ENCODE data around the gene TIAM1. TPM values are rescaled to one million over a fixed set of nuclear protein-coding genes. Genes with fewer than 3 reads are reported as not detected.
A peak's percentile ranks its signal among the peaks of the same experiment; 100 is the strongest.

Gene TIAM1
- total RNA-seq, 1 donor = 16.3 TPM

- no peak for TF ChIP-seq CTCF (IDR thresholded peaks at IDR 0.05; ENCODE audit: extremely low read depth, low read depth, low read length)
- Histone ChIP-seq H3K27me3 (ENCODE audit: insufficient read depth, low read length) (no peaks in the 10 kb centered on the region), H3K79me2 (ENCODE audit: insufficient read depth, low read length) (no peaks in the 10 kb centered on the region), H3K27ac (ENCODE audit: low read depth, low read length) (no peak overlapping the region), H4K20me1 (ENCODE audit: insufficient read depth, low read length) (no peaks in the 10 kb centered on the region), H3K36me3 (ENCODE audit: insufficient read depth, low read length) (no peaks in the 10 kb centered on the region), H3K4me3 (ENCODE audit: insufficient read depth, low read length) (peak overlapping the region; percentile 49), H2AFZ (ENCODE audit: low read length) (peak overlapping the region; percentile 17), H3K9me3 (ENCODE audit: low read depth, low read length) (no peaks in the 10 kb centered on the region), H3K4me1 (ENCODE audit: insufficient read depth, low read length) (peaks cover 27% of the 10 kb centered on the region), H3K4me2 (ENCODE audit: insufficient read depth, low read length) (peak overlapping the region; percentile 75)
- no peak for DNase-seq (ENCODE audit: insufficient read length, low spot score, missing footprints)
Observed at GRCh38 chr21:31218830-31219608, 125.0 kb downstream of the TIAM1 start.

GRCh38 chr21:31216206-31216605 lies 127.9 kb downstream of the TIAM1 start:
- Histone ChIP-seq H3K4me1 (ENCODE audit: insufficient read depth, low read length) (peaks cover 20% of the 10 kb centered on the region), H3K4me3 (ENCODE audit: insufficient read depth, low read length) (no peak overlapping the region), H4K20me1 (ENCODE audit: insufficient read depth, low read length) (no peaks in the 10 kb centered on the region), H3K27ac (ENCODE audit: low read depth, low read length) (no peak overlapping the region), H3K79me2 (ENCODE audit: insufficient read depth, low read length) (no peaks in the 10 kb centered on the region), H3K27me3 (ENCODE audit: insufficient read depth, low read length) (no peaks in the 10 kb centered on the region), H2AFZ (ENCODE audit: low read length) (no peak overlapping the region), H3K4me2 (ENCODE audit: insufficient read depth, low read length) (no peak overlapping the region), H3K36me3 (ENCODE audit: insufficient read depth, low read length) (no peaks in the 10 kb centered on the region), H3K9me3 (ENCODE audit: low read depth, low read length) (no peaks in the 10 kb centered on the region)
- TF ChIP-seq CTCF (IDR thresholded peaks at IDR 0.05; ENCODE audit: extremely low read depth, low read depth, low read length) = no peak
- no peak for DNase-seq (ENCODE audit: insufficient read length, low spot score, missing footprints)

GRCh38 chr21:31213787-31214186 lies 130.3 kb downstream of the TIAM1 start:
- no peak for DNase-seq (ENCODE audit: insufficient read length, low spot score, missing footprints)
- Histone ChIP-seq H3K27ac (ENCODE audit: low read depth, low read length) (no peak overlapping the region), H3K36me3 (ENCODE audit: insufficient read depth, low read length) (no peaks in the 10 kb centered on the region), H3K9me3 (ENCODE audit: low read depth, low read length) (no peaks in the 10 kb centered on the region), H3K4me1 (ENCODE audit: insufficient read depth, low read length) (peaks cover 1% of the 10 kb centered on the region), H3K4me3 (ENCODE audit: insufficient read depth, low read length) (no peak overlapping the region), H3K27me3 (ENCODE audit: insufficient read depth, low read length) (no peaks in the 10 kb centered on the region), H2AFZ (ENCODE audit: low read length) (no peak overlapping the region), H3K4me2 (ENCODE audit: insufficient read depth, low read length) (no peak overlapping the region), H3K79me2 (ENCODE audit: insufficient read depth, low read length) (no peaks in the 10 kb centered on the region), H4K20me1 (ENCODE audit: insufficient read depth, low read length) (no peaks in the 10 kb centered on the region)
- TF ChIP-seq CTCF (IDR thresholded peaks at IDR 0.05; ENCODE audit: extremely low read depth, low read depth, low read length) = peak; percentile 8

GRCh38 chr21:31211836-31212235 lies 132.2 kb downstream of the TIAM1 start:
- no peaks in the 10 kb centered on the region for H3K79me2 ChIP-seq (ENCODE audit: insufficient read depth, low read length)
- H3K27me3 ChIP-seq (ENCODE audit: insufficient read depth, low read length) = no peaks in the 10 kb centered on the region
- no peaks in the 10 kb centered on the region for H3K9me3 ChIP-seq (ENCODE audit: low read depth, low read length)
- no peaks in the 10 kb centered on the region for H3K36me3 ChIP-seq (ENCODE audit: insufficient read depth, low read length)
- no peaks in the 10 kb centered on the region for H4K20me1 ChIP-seq (ENCODE audit: insufficient read depth, low read length)
- no peak overlapping the region for H3K4me2 ChIP-seq (ENCODE audit: insufficient read depth, low read length)
- no peak overlapping the region for H2AFZ ChIP-seq (ENCODE audit: low read length)
- H3K4me3 ChIP-seq (ENCODE audit: insufficient read depth, low read length) = no peak overlapping the region
- no peak for TF ChIP-seq CTCF (IDR thresholded peaks at IDR 0.05; ENCODE audit: extremely low read depth, low read depth, low read length)
- no peak overlapping the region for H3K27ac ChIP-seq (ENCODE audit: low read depth, low read length)
- H3K4me1 ChIP-seq (ENCODE audit: insufficient read depth, low read length) = no peaks in the 10 kb centered on the region
- DNase-seq (ENCODE audit: insufficient read length, low spot score, missing footprints) = no peak
